OCI-LY7 (cell line): ENCODE data around the gene TAS2R40.

Experiments used
- CTCF ChIP-seq: fragments of 200-600 bp; sonication (generic); conservative IDR thresholded peaks from 2 replicates; pipeline ENCODE4 v1.5.1; 2014; ENCODE audit warnings: mild to moderate bottlenecking, antibody characterized with exemption, low read length, moderate library complexity, mixed read lengths
- EZH2phosphoT487 ChIP-seq: fragments of 200-600 bp; sonication (generic); IDR thresholded peaks from 2 replicates; pipeline ENCODE4 v1.6.1; 2018; ENCODE audit warnings: low read depth, borderline replicate concordance, mild to moderate bottlenecking, mixed run types, antibody characterized with exemption, low read length, moderate library complexity, mixed read lengths

GRCh38 chr7:143237366-143237765 is 15.5 kb downstream of the TAS2R40 start:
- TF ChIP-seq CTCF, result no peak
- no peak for TF ChIP-seq EZH2phosphoT487
